SH-SY5Y (cell line): ENCODE data around the gene C13orf46.

Source experiments
- GATA2 ChIP-seq: IDR thresholded peaks from 2 replicates; pipeline ENCODE4 v1.6.1; 2011; ENCODE audit warnings: mild to moderate bottlenecking, low read depth, low read length
- GATA3 ChIP-seq: IDR thresholded peaks from 2 replicates; pipeline ENCODE4 v1.6.1; 2011; ENCODE audit warnings: low read depth, mild to moderate bottlenecking, low read length, moderate library complexity

- TF ChIP-seq GATA3 (no peak), GATA2 (no peak)
Observed at GRCh38 chr13:113982296-113982661, 8.4 kb upstream of the C13orf46 start.
